GM23338 (cell line): Measurements from ENCODE around the gene PELO. TPM values are rescaled to one million over a fixed set of nuclear protein-coding genes. Genes with fewer than 3 reads are reported as not detected.

ENCODE experiments used
- CREB1 ChIP-seq: fragments of 250-450 bp; sonication (Bioruptor Pico); IDR thresholded peaks from 2 replicates; pipeline ENCODE4 v1.5.0; 2020; ENCODE audit warnings: low read depth, mild to moderate bottlenecking, moderate library complexity
- EZH2 ChIP-seq: fragments of 200-600 bp; sonication (generic); IDR thresholded peaks from one replicate; pipeline ENCODE4 v1.8.0; 2017; ENCODE audit warnings: antibody characterized with exemption, mild to moderate bottlenecking, low read depth; ENCODE audit not compliant: unreplicated experiment
- EZH2phosphoT487 ChIP-seq: fragments of 200-600 bp; sonication (generic); IDR thresholded peaks from one replicate; pipeline ENCODE4 v1.8.1; 2018; ENCODE audit warnings: antibody characterized with exemption; ENCODE audit not compliant: unreplicated experiment
- JUNB ChIP-seq: IDR thresholded peaks from one replicate; pipeline ENCODE4 v1.6.1; 2016; ENCODE audit warnings: antibody characterized with exemption; ENCODE audit not compliant: unreplicated experiment
- NANOG ChIP-seq: IDR thresholded peaks from 2 replicates; pipeline ENCODE4 v1.6.1; 2016; ENCODE audit warnings: antibody characterized with exemption, borderline replicate concordance
- POLR2AphosphoS5 ChIP-seq: IDR thresholded peaks from 2 replicates; pipeline ENCODE4 v1.6.1; 2016; ENCODE audit warnings: antibody characterized with exemption, low read depth
- ZNF331 ChIP-seq: fragments of 250-450 bp; sonication (Bioruptor Pico); IDR thresholded peaks from 2 replicates; pipeline ENCODE4 v1.5.0; 2020; ENCODE audit warnings: low read depth, mild to moderate bottlenecking, moderate library complexity
- polyA plus RNA-seq: library from polyadenylated mRNA; unstranded; fragments of >200 nt; fragmentation: Nextera tagmentation; extraction: Ambion mirVana; gene quantifications from 2 replicates; pipeline ENCODE4 v1.2.1, GENCODE V29; 2016
- total RNA-seq: library from RNA; depleted of rRNA; stranded (reverse); fragments of >200 nt; shearing (Covaris generic); gene quantifications from 2 replicates; pipeline ENCODE4 v1.2.3, GENCODE V29; 2014
- TF ChIP-seq, protein P1 (sequence below): fragments of 250-450 bp; sonication (Bioruptor Pico); IDR thresholded peaks from 2 replicates; pipeline ENCODE4 v1.5.0; 2020; ENCODE audit warnings: mild to moderate bottlenecking, moderate library complexity
- TF ChIP-seq, protein P2 (sequence below): IDR thresholded peaks from 2 replicates; pipeline ENCODE4 v1.6.1; 2016; ENCODE audit warnings: antibody characterized with exemption
- TF ChIP-seq, protein P3 (sequence below), 2 experiments: fragments of 200-600 bp in 1 of 2; sonication (generic) in 1 of 2; conservative IDR thresholded peaks; 2 replicates each; pipeline versions ENCODE4 v1.5.1 to v1.6.1; 2016 to 2017; ENCODE audit warnings: antibody characterized with exemption in 2 of 2, low read depth in 2 of 2, mild to moderate bottlenecking in 2 of 2, moderate library complexity in 1 of 2
- TF ChIP-seq, protein P4 (sequence below): IDR thresholded peaks from one replicate; pipeline ENCODE4 v1.6.1; 2018; ENCODE audit warnings: antibody characterized with exemption; ENCODE audit not compliant: unreplicated experiment

The PELO gene
- total and polyA plus RNA-seq, 2 experiments from 2014 or later, result 13.6 to 15.6 TPM

DNA sequence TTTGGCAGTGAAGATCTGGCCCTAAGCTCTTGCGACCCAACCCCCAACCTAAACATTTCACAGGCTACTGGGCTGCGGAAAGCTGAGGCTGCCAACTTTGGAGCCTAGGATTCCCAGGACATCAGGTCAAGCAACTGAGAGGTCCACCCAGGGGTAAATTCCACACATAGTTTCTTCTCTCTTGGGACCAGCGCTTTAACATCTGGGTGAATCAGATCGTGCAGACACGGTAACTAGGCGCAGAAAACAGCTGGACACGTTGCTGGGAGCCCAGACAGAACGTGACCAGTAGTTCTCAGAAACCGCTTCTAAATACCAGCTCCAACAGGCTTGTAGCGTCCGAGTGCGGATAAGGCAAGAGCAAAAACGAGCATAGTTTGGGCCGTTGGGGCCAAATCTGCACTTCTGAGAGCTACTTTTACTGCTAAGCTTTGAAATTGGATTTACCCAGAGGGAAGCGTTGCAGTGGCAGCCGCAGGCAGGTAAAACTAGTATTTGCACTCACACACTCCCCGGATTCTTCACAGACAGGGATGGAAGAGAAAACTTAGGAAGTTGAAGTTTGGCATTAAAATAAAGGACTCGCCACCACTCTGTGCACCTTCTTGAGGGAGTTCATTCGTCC is 11.8 kb downstream of the PELO start (continued):
- TF ChIP-seq, protein P1, sequence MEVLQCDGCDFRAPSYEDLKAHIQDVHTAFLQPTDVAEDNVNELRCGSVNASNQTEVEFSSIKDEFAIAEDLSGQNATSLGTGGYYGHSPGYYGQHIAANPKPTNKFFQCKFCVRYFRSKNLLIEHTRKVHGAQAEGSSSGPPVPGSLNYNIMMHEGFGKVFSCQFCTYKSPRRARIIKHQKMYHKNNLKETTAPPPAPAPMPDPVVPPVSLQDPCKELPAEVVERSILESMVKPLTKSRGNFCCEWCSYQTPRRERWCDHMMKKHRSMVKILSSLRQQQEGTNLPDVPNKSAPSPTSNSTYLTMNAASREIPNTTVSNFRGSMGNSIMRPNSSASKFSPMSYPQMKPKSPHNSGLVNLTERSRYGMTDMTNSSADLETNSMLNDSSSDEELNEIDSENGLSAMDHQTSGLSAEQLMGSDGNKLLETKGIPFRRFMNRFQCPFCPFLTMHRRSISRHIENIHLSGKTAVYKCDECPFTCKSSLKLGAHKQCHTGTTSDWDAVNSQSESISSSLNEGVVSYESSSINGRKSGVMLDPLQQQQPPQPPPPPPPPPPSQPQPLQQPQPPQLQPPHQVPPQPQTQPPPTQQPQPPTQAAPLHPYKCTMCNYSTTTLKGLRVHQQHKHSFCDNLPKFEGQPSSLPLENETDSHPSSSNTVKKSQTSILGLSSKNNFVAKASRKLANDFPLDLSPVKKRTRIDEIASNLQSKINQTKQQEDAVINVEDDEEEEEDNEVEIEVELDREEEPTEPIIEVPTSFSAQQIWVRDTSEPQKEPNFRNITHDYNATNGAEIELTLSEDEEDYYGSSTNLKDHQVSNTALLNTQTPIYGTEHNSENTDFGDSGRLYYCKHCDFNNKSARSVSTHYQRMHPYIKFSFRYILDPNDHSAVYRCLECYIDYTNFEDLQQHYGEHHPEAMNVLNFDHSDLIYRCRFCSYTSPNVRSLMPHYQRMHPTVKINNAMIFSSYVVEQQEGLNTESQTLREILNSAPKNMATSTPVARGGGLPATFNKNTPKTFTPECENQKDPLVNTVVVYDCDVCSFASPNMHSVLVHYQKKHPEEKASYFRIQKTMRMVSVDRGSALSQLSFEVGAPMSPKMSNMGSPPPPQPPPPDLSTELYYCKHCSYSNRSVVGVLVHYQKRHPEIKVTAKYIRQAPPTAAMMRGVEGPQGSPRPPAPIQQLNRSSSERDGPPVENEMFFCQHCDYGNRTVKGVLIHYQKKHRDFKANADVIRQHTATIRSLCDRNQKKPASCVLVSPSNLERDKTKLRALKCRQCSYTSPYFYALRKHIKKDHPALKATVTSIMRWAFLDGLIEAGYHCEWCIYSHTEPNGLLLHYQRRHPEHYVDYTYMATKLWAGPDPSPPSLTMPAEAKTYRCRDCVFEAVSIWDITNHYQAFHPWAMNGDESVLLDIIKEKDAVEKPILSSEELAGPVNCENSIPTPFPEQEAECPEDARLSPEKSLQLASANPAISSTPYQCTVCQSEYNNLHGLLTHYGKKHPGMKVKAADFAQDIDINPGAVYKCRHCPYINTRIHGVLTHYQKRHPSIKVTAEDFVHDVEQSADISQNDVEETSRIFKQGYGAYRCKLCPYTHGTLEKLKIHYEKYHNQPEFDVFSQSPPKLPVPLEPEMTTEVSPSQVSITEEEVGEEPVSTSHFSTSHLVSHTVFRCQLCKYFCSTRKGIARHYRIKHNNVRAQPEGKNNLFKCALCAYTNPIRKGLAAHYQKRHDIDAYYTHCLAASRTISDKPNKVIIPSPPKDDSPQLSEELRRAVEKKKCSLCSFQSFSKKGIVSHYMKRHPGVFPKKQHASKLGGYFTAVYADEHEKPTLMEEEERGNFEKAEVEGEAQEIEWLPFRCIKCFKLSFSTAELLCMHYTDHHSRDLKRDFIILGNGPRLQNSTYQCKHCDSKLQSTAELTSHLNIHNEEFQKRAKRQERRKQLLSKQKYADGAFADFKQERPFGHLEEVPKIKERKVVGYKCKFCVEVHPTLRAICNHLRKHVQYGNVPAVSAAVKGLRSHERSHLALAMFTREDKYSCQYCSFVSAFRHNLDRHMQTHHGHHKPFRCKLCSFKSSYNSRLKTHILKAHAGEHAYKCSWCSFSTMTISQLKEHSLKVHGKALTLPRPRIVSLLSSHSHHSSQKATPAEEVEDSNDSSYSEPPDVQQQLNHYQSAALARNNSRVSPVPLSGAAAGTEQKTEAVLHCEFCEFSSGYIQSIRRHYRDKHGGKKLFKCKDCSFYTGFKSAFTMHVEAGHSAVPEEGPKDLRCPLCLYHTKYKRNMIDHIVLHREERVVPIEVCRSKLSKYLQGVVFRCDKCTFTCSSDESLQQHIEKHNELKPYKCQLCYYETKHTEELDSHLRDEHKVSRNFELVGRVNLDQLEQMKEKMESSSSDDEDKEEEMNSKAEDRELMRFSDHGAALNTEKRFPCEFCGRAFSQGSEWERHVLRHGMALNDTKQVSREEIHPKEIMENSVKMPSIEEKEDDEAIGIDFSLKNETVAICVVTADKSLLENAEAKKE (CRISPR knock-in tag), result no peak
- TF ChIP-seq, protein P2, sequence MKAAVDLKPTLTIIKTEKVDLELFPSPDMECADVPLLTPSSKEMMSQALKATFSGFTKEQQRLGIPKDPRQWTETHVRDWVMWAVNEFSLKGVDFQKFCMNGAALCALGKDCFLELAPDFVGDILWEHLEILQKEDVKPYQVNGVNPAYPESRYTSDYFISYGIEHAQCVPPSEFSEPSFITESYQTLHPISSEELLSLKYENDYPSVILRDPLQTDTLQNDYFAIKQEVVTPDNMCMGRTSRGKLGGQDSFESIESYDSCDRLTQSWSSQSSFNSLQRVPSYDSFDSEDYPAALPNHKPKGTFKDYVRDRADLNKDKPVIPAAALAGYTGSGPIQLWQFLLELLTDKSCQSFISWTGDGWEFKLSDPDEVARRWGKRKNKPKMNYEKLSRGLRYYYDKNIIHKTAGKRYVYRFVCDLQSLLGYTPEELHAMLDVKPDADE, result no peak
- TF ChIP-seq, protein P3, sequence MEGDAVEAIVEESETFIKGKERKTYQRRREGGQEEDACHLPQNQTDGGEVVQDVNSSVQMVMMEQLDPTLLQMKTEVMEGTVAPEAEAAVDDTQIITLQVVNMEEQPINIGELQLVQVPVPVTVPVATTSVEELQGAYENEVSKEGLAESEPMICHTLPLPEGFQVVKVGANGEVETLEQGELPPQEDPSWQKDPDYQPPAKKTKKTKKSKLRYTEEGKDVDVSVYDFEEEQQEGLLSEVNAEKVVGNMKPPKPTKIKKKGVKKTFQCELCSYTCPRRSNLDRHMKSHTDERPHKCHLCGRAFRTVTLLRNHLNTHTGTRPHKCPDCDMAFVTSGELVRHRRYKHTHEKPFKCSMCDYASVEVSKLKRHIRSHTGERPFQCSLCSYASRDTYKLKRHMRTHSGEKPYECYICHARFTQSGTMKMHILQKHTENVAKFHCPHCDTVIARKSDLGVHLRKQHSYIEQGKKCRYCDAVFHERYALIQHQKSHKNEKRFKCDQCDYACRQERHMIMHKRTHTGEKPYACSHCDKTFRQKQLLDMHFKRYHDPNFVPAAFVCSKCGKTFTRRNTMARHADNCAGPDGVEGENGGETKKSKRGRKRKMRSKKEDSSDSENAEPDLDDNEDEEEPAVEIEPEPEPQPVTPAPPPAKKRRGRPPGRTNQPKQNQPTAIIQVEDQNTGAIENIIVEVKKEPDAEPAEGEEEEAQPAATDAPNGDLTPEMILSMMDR (conservative IDR thresholded peaks at IDR 0.05; ENCODE audit: low read depth in 2 of 2), result no peak
- TF ChIP-seq POLR2AphosphoS5, result no peak
- TF ChIP-seq NANOG, result no peak
- TF ChIP-seq EZH2phosphoT487, result no peak
- TF ChIP-seq, protein P4, sequence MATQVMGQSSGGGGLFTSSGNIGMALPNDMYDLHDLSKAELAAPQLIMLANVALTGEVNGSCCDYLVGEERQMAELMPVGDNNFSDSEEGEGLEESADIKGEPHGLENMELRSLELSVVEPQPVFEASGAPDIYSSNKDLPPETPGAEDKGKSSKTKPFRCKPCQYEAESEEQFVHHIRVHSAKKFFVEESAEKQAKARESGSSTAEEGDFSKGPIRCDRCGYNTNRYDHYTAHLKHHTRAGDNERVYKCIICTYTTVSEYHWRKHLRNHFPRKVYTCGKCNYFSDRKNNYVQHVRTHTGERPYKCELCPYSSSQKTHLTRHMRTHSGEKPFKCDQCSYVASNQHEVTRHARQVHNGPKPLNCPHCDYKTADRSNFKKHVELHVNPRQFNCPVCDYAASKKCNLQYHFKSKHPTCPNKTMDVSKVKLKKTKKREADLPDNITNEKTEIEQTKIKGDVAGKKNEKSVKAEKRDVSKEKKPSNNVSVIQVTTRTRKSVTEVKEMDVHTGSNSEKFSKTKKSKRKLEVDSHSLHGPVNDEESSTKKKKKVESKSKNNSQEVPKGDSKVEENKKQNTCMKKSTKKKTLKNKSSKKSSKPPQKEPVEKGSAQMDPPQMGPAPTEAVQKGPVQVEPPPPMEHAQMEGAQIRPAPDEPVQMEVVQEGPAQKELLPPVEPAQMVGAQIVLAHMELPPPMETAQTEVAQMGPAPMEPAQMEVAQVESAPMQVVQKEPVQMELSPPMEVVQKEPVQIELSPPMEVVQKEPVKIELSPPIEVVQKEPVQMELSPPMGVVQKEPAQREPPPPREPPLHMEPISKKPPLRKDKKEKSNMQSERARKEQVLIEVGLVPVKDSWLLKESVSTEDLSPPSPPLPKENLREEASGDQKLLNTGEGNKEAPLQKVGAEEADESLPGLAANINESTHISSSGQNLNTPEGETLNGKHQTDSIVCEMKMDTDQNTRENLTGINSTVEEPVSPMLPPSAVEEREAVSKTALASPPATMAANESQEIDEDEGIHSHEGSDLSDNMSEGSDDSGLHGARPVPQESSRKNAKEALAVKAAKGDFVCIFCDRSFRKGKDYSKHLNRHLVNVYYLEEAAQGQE, result no peak
- no peak for TF ChIP-seq EZH2
- no peak for TF ChIP-seq JUNB
- TF ChIP-seq ZNF331 (CRISPR knock-in tag), result no peak
- no peak for TF ChIP-seq CREB1 (CRISPR knock-in tag)
